Measurements from ENCODE around the gene SCNN1B.

SCNN1B gene

GRCh38 chr16:23276821-23277220 is 25.3 kb upstream of the SCNN1B start:
- TF ChIP-seq CTCF (IDR thresholded peaks at IDR 0.05; ENCODE audit: control extremely low read depth, extremely low read depth, low read depth, missing control alignments): no peak
- no peak for DNase-seq (ENCODE audit: extremely low spot score)
- POLR2A ChIA-PET: no interaction called here
- CTCF ChIA-PET: interaction anchor here (0.8 to 1.7 kb wide), 2 partner anchors 11 to 12 kb away, joined by 3 read pairs; no protein-coding TSS in a partner anchor

- POLR2A ChIA-PET: no interaction called here
These were observed 24.1 kb upstream of the SCNN1B start for GRCh38 chr16:23278031-23278430.

GRCh38 chr16:23279721-23280153 is 22.4 kb upstream of the SCNN1B start:
- no peak for TF ChIP-seq CTCF (IDR thresholded peaks at IDR 0.05; ENCODE audit: control extremely low read depth, extremely low read depth, low read depth, missing control alignments)
- CTCF ChIA-PET: interaction anchor here (1.4 kb wide), 1 partner anchor 41 kb away, joined by 3 read pairs; no protein-coding TSS in a partner anchor
- DNase-seq (ENCODE audit: extremely low spot score): no peak
- POLR2A ChIA-PET: no interaction called here

More at GRCh38 chr16:23278031-23278430, 24.1 kb upstream of the SCNN1B start:
- DNase-seq (ENCODE audit: extremely low spot score): no peak
- TF ChIP-seq CTCF (IDR thresholded peaks at IDR 0.05; ENCODE audit: control extremely low read depth, extremely low read depth, low read depth, missing control alignments): no peak
- CTCF ChIA-PET: no interaction called here

GRCh38 chr16:23280483-23280967 is 21.6 kb upstream of the SCNN1B start:
- no peak for DNase-seq (ENCODE audit: extremely low spot score)
- POLR2A ChIA-PET: no interaction called here
- no peak for TF ChIP-seq CTCF (IDR thresholded peaks at IDR 0.05; ENCODE audit: control extremely low read depth, extremely low read depth, low read depth, missing control alignments)
- CTCF ChIA-PET: no interaction called here

- DNase-seq (ENCODE audit: extremely low spot score): no peak
- no peak for TF ChIP-seq CTCF (IDR thresholded peaks at IDR 0.05; ENCODE audit: control extremely low read depth, extremely low read depth, low read depth, missing control alignments)
- CTCF ChIA-PET: interaction anchor here (0.9 to 1.6 kb wide), 2 partner anchors 9 to 17 kb away, joined by 3 to 6 read pairs; no protein-coding TSS in a partner anchor
These were observed 19.5 kb upstream of the SCNN1B start for GRCh38 chr16:23282568-23282967.

GRCh38 chr16:23283571-23283970 is 18.5 kb upstream of the SCNN1B start:
- TF ChIP-seq CTCF (IDR thresholded peaks at IDR 0.05; ENCODE audit: control extremely low read depth, extremely low read depth, low read depth, missing control alignments): no peak
- CTCF ChIA-PET: interaction anchor here (1.6 kb wide), 1 partner anchor 10 kb away, joined by 6 read pairs; no protein-coding TSS in a partner anchor
- POLR2A ChIA-PET: interaction anchor here (0.6 kb wide), 1 partner anchor 35 kb away, joined by 3 read pairs; no protein-coding TSS in a partner anchor

More at GRCh38 chr16:23282568-23282967, 19.5 kb upstream of the SCNN1B start:
- POLR2A ChIA-PET: no interaction called here

More at GRCh38 chr16:23283571-23283970, 18.5 kb upstream of the SCNN1B start:
- DNase-seq (ENCODE audit: extremely low spot score): no peak
